HCT116 (cell line): Measurements from ENCODE around the gene BORCS5. TPM values are rescaled to one million over a fixed set of nuclear protein-coding genes. Genes with fewer than 3 reads are reported as not detected.

ENCODE experiments used
- ATAC-seq: fragments of 200-7000 bp; cut with Tn5 transposase; 2 replicates; pipeline ENCODE4 v1.9.1; 2020; ENCODE audit warnings: mild to moderate bottlenecking, moderate library complexity
- BruUV-seq: library from RNA; stranded (reverse); fragments of 400-500 nt; replicated peaks from 2 replicates; lab custom pipeline; 2021; lab: Mats Ljungman, UMichigan
- CTCF ChIA-PET: fragments of 300-600 bp; sonication (Branson Sonifier 250); formaldehyde crosslinking; loops from one replicate; lab custom pipeline; 2021; ENCODE audit warnings: antibody characterized with exemption; lab: Charles Lee
- POLR2A ChIA-PET: fragments of 300-600, 350-600 bp; sonication (Branson Sonifier 250); formaldehyde crosslinking; loops from one replicate; lab custom pipeline; 2021; ENCODE audit warnings: antibody characterized with exemption; lab: Charles Lee
- RAD21 ChIA-PET, 2 experiments: fragments of 300-600 bp; sonication (Branson Sonifier 250); formaldehyde crosslinking; loops; one replicate each; lab custom pipeline; 2023; ENCODE audit warnings: low total read pairs in 2 of 2; ENCODE audit not compliant: uncharacterized antibody in 2 of 2, unreplicated experiment in 2 of 2, low non-redundant PET in 1 of 2; lab: Charles Lee
- DNase-seq: peaks from one replicate; pipeline ENCODE4 v3.0.0-alpha.2; 2010; ENCODE audit warnings: low read depth, low spot score
- H2AFZ ChIP-seq: fragments of 200-600 bp; shearing (Covaris generic), sonication (generic); 2 replicates; pipeline ENCODE4 v1.6.1; 2017; ENCODE audit warnings: low read depth, mixed run types, mixed read lengths, antibody characterized with exemption, low read length; ENCODE audit not compliant: poor library complexity, severe bottlenecking
- H3K27ac ChIP-seq: 2 replicates; pipeline ENCODE4 v1.5.1; 2012; ENCODE audit warnings: low read depth, low read length
- H3K27me3 ChIP-seq: fragments of 200-600 bp; sonication (generic); 2 replicates; pipeline ENCODE4 v1.6.1; 2016; ENCODE audit warnings: mixed run types, low read length, mixed read lengths; ENCODE audit not compliant: insufficient read depth
- H3K36me3 ChIP-seq, 2 experiments: fragments of 200-500 bp in 1 of 2; fragments of 200-600 bp in 1 of 2; sonication (Bioruptor generic) in 1 of 2; sonication (generic) in 1 of 2; 2 replicates each; pipeline versions ENCODE4 v1.5.1 to v1.6.1; 2014 to 2016; ENCODE audit warnings: low read length in 2 of 2, inconsistent platforms in 1 of 2, mixed read lengths in 1 of 2, mixed run types in 1 of 2; ENCODE audit not compliant: insufficient read depth in 2 of 2, control insufficient read depth in 1 of 2
- H3K4me1 ChIP-seq, 2 experiments: fragments of 200-600 bp in 1 of 2; sonication (generic) in 1 of 2; 2 replicates each; pipeline versions ENCODE4 v1.5.1 to v1.6.1; 2012 to 2017; ENCODE audit warnings: low read length in 2 of 2, inconsistent platforms in 1 of 2, mild to moderate bottlenecking in 1 of 2, mixed read lengths in 1 of 2, mixed run types in 1 of 2, moderate library complexity in 1 of 2; ENCODE audit not compliant: insufficient read depth in 2 of 2, control insufficient read depth in 1 of 2
- H3K4me2 ChIP-seq: fragments of 200-600 bp; sonication (generic); 2 replicates; pipeline ENCODE4 v1.6.1; 2017; ENCODE audit warnings: mixed run types, low read length, mixed read lengths
- H3K4me3 ChIP-seq, 2 experiments: fragments of 200-600 bp in 1 of 2; sonication (generic) in 1 of 2; replicated peaks in 1 of 2; 2 replicates each; pipeline ENCODE4 v1.5.1; 2011 to 2016; ENCODE audit warnings: low read length in 2 of 2, control low read depth in 1 of 2, low read depth in 1 of 2, mild to moderate bottlenecking in 1 of 2, mixed read lengths in 1 of 2, mixed run types in 1 of 2
- H3K79me2 ChIP-seq: fragments of 200-600 bp; sonication (generic); 2 replicates; pipeline ENCODE4 v1.6.1; 2017; ENCODE audit warnings: mild to moderate bottlenecking, mixed run types, low read length, moderate library complexity, mixed read lengths; ENCODE audit not compliant: insufficient read depth
- H3K9ac ChIP-seq: fragments of 200-600 bp; sonication (generic); 2 replicates; pipeline ENCODE4 v1.6.1; 2016; ENCODE audit warnings: low read length, mixed read lengths
- H3K9me2 ChIP-seq: fragments of 200-600 bp; sonication (generic), shearing (Covaris generic); 2 replicates; pipeline ENCODE4 v1.6.1; 2017; ENCODE audit warnings: mixed run types, mild to moderate bottlenecking, moderate library complexity; ENCODE audit not compliant: insufficient read depth
- H3K9me3 ChIP-seq, 2 experiments: fragments of 200-500 bp in 1 of 2; fragments of 200-600 bp in 1 of 2; sonication (Bioruptor generic) in 1 of 2; sonication (generic) in 1 of 2; 2 replicates each; pipeline ENCODE4 v1.6.1; 2014 to 2017; ENCODE audit warnings: low read length in 2 of 2, mixed read lengths in 2 of 2, inconsistent platforms in 1 of 2, low read depth in 1 of 2, mild to moderate bottlenecking in 1 of 2, mixed run types in 1 of 2, moderate library complexity in 1 of 2; ENCODE audit not compliant: control insufficient read depth in 1 of 2, insufficient read depth in 1 of 2
- H4K20me1 ChIP-seq: fragments of 200-600 bp; sonication (generic), shearing (Covaris generic); 2 replicates; pipeline ENCODE4 v1.6.1; 2017; ENCODE audit warnings: mixed run types, mild to moderate bottlenecking, moderate library complexity; ENCODE audit not compliant: insufficient read depth
- CEBPB ChIP-seq: IDR thresholded peaks from 2 replicates; pipeline ENCODE4 v1.6.1; 2012; ENCODE audit warnings: low read depth
- EGR1 ChIP-seq: IDR thresholded peaks from 2 replicates; pipeline ENCODE4 v1.6.1; 2012; ENCODE audit warnings: low read depth
- ELF1 ChIP-seq: IDR thresholded peaks from 2 replicates; pipeline ENCODE4 v1.6.1; 2012; ENCODE audit warnings: low read depth, borderline replicate concordance
- EZH2 ChIP-seq: fragments of 200-600 bp; sonication (generic); IDR thresholded peaks from 2 replicates; pipeline ENCODE4 v1.6.1; 2017; ENCODE audit warnings: antibody characterized with exemption, mixed run types
- FOSL1 ChIP-seq: IDR thresholded peaks from 2 replicates; pipeline ENCODE4 v1.6.1; 2012; ENCODE audit warnings: low read depth
- JUND ChIP-seq: IDR thresholded peaks from 2 replicates; pipeline ENCODE4 v1.6.1; 2012
- POLR2A ChIP-seq: IDR thresholded peaks from 2 replicates; pipeline ENCODE4 v1.7.0; 2011; ENCODE audit warnings: borderline replicate concordance; ENCODE audit not compliant: insufficient read depth, insufficient read length; ENCODE audit errors: extremely low read depth
- POLR2AphosphoS5 ChIP-seq: IDR thresholded peaks from 2 replicates; pipeline ENCODE4 v1.6.1; 2011; ENCODE audit warnings: mild to moderate bottlenecking, low read depth, low read length, moderate library complexity
- RAD21 ChIP-seq: IDR thresholded peaks from 2 replicates; pipeline ENCODE4 v1.6.1; 2012; ENCODE audit warnings: low read depth, mild to moderate bottlenecking
- SIN3A ChIP-seq: IDR thresholded peaks from 2 replicates; pipeline ENCODE4 v1.6.1; 2012; ENCODE audit warnings: low read depth
- SRF ChIP-seq: IDR thresholded peaks from 2 replicates; pipeline ENCODE4 v1.6.1; 2012; ENCODE audit warnings: low read depth
- TCF7L2 ChIP-seq: IDR thresholded peaks from 2 replicates; pipeline ENCODE4 v1.7.0; 2011; ENCODE audit warnings: borderline replicate concordance, inconsistent platforms; ENCODE audit not compliant: insufficient read depth, insufficient read length; ENCODE audit errors: extremely low read depth
- YY1 ChIP-seq: IDR thresholded peaks from 2 replicates; pipeline ENCODE4 v1.6.1; 2011; ENCODE audit warnings: low read length, low read depth, moderate library complexity, mild to moderate bottlenecking; ENCODE audit not compliant: insufficient replicate concordance; ENCODE audit errors: extremely low read depth
- ZFX ChIP-seq: fragments of 450-650 bp; IDR thresholded peaks from 2 replicates; pipeline ENCODE4 v1.6.1; 2017
- ZNF274 ChIP-seq: fragments of 200-500 bp; sonication (Bioruptor generic); IDR thresholded peaks from 2 replicates; pipeline ENCODE4 v1.6.1; 2014; ENCODE audit warnings: mild to moderate bottlenecking, low read depth, low read length, inconsistent platforms
- intact Hi-C: fragments of 100-400 bp; cut with micrococcal nuclease; formaldehyde crosslinking; loops from 2 replicates; pipeline ENCODE4 v1.10.0; 2022
- total RNA-seq: library from RNA; stranded (reverse); gene quantifications from one replicate; pipeline ENCODE4 v1.2.1, GENCODE V29; 2021; ENCODE audit not compliant: unreplicated experiment
- TF ChIP-seq, protein P1 (sequence below): IDR thresholded peaks from 2 replicates; pipeline ENCODE4 v1.6.1; 2012; ENCODE audit warnings: low read depth
- TF ChIP-seq, protein P2 (sequence below), 3 experiments: fragments of 200-600 bp in 1 of 3; sonication (generic) in 1 of 3; IDR thresholded peaks in 2 of 3; conservative IDR thresholded peaks in 1 of 3; 2 replicates each; pipeline ENCODE4 v1.5.1; 2012 to 2017; ENCODE audit warnings: low read depth in 2 of 3, low read length in 2 of 3, antibody characterized with exemption in 1 of 3, borderline replicate concordance in 1 of 3, control low read depth in 1 of 3, mild to moderate bottlenecking in 1 of 3, mixed read lengths in 1 of 3, mixed run types in 1 of 3, moderate library complexity in 1 of 3; ENCODE audit not compliant: insufficient read depth in 1 of 3
- TF ChIP-seq, protein P3 (sequence below): IDR thresholded peaks from 2 replicates; pipeline ENCODE4 v1.6.1; 2012
- TF ChIP-seq, protein P4 (sequence below): IDR thresholded peaks from 2 replicates; pipeline ENCODE4 v1.6.1; 2012

BORCS5 gene
- total RNA-seq, 1 experiment from 2014 or later, result 8.7 TPM

DNA sequence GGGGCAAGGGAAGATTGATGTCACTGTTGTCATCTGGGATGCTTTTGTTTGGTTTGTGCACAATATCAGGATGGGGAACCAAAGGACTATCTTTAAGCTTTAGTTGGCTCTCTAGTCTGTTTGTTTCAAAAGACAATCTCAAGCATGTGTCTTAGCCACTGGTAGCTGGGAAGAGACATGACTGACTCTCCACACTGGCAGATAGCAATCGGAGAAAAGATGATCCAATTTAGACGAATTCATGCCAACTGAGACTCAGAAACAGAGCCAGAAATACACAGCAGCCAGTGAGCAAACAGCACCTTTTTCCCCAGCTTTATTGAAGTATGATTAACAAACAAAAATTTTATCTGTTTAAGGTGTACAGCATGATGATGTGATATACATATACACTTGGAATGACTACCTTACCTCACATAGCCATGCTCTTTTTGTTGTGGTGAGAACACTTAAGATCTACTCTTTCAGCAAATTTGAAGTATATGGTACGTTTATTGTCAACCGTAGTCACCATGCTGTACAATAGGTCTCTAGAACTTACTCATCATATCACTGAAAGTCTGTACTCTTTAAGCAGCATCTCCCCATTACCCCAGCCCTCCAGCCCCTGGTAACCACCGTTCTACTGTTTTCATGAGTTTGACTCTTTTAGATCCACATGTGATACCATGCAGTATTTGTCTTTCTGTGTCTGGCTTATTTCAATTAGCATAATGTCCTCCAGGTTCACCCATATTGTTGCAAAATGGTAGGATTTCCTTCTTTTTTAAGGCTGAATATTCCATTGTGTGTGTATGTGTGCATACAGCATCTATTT, 155.2 kb downstream of the BORCS5 start:
- no peak overlapping the region for H3K27ac ChIP-seq
- POLR2A ChIA-PET, result no interaction called here

More for the DNA sequence above, 155.2 kb downstream of the BORCS5 start:
- no peaks in the 10 kb centered on the region for H4K20me1 ChIP-seq
- no peaks in the 10 kb centered on the region for H3K79me2 ChIP-seq
- no peak overlapping the region for H3K9ac ChIP-seq
- intact Hi-C loops, result no loop called here
- no peak overlapping the region for H3K4me2 ChIP-seq
- no peaks in the 10 kb centered on the region for H3K36me3 ChIP-seq
- RAD21 ChIA-PET, result no interaction called here
- H2AFZ ChIP-seq, result no peak overlapping the region
- TF ChIP-seq YY1 (no peak), TCF7L2 (no peak), ZNF274 (no peak), ELF1 (no peak), RAD21 (no peak), FOSL1 (no peak), EGR1 (no peak), SIN3A (no peak), POLR2A (no peak), POLR2AphosphoS5 (no peak), JUND (no peak), SRF (no peak), EZH2 (no peak), CEBPB (no peak), ZFX (no peak)
- TF ChIP-seq, protein P1, sequence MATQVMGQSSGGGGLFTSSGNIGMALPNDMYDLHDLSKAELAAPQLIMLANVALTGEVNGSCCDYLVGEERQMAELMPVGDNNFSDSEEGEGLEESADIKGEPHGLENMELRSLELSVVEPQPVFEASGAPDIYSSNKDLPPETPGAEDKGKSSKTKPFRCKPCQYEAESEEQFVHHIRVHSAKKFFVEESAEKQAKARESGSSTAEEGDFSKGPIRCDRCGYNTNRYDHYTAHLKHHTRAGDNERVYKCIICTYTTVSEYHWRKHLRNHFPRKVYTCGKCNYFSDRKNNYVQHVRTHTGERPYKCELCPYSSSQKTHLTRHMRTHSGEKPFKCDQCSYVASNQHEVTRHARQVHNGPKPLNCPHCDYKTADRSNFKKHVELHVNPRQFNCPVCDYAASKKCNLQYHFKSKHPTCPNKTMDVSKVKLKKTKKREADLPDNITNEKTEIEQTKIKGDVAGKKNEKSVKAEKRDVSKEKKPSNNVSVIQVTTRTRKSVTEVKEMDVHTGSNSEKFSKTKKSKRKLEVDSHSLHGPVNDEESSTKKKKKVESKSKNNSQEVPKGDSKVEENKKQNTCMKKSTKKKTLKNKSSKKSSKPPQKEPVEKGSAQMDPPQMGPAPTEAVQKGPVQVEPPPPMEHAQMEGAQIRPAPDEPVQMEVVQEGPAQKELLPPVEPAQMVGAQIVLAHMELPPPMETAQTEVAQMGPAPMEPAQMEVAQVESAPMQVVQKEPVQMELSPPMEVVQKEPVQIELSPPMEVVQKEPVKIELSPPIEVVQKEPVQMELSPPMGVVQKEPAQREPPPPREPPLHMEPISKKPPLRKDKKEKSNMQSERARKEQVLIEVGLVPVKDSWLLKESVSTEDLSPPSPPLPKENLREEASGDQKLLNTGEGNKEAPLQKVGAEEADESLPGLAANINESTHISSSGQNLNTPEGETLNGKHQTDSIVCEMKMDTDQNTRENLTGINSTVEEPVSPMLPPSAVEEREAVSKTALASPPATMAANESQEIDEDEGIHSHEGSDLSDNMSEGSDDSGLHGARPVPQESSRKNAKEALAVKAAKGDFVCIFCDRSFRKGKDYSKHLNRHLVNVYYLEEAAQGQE, result no peak
- TF ChIP-seq, protein P2, sequence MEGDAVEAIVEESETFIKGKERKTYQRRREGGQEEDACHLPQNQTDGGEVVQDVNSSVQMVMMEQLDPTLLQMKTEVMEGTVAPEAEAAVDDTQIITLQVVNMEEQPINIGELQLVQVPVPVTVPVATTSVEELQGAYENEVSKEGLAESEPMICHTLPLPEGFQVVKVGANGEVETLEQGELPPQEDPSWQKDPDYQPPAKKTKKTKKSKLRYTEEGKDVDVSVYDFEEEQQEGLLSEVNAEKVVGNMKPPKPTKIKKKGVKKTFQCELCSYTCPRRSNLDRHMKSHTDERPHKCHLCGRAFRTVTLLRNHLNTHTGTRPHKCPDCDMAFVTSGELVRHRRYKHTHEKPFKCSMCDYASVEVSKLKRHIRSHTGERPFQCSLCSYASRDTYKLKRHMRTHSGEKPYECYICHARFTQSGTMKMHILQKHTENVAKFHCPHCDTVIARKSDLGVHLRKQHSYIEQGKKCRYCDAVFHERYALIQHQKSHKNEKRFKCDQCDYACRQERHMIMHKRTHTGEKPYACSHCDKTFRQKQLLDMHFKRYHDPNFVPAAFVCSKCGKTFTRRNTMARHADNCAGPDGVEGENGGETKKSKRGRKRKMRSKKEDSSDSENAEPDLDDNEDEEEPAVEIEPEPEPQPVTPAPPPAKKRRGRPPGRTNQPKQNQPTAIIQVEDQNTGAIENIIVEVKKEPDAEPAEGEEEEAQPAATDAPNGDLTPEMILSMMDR (IDR thresholded peaks at IDR 0.05 in 2 of 3, conservative IDR thresholded peaks at IDR 0.05 in 1 of 3; ENCODE audit: borderline replicate concordance in 1 of 3, insufficient read depth in 1 of 3, low read depth in 2 of 3, low read length in 2 of 3), result no peak
- TF ChIP-seq, protein P3, sequence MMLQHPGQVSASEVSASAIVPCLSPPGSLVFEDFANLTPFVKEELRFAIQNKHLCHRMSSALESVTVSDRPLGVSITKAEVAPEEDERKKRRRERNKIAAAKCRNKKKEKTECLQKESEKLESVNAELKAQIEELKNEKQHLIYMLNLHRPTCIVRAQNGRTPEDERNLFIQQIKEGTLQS, result no peak
- TF ChIP-seq, protein P4, sequence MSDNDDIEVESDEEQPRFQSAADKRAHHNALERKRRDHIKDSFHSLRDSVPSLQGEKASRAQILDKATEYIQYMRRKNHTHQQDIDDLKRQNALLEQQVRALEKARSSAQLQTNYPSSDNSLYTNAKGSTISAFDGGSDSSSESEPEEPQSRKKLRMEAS, result no peak
- no peaks in the 10 kb centered on the region for H3K9me3 ChIP-seq
- no peaks in the 10 kb centered on the region for H3K4me1 ChIP-seq
- H3K4me3 ChIP-seq, result no peak overlapping the region
- H3K9me2 ChIP-seq, result no peaks in the 10 kb centered on the region
- ATAC-seq (no peak), DNase-seq (no peak)
- no peaks in the 10 kb centered on the region for H3K27me3 ChIP-seq
- BruUV-seq, result no TSS peak
- CTCF ChIA-PET, result no interaction called here
